Right lobe of liver (tissue), 6 donors: ENCODE results near the gene ATP11B. TPM values are rescaled to one million over a fixed set of nuclear protein-coding genes. Genes with fewer than 3 reads are reported as not detected.

ENCODE experiments used
- ATAC-seq, 4 donors: fragments of 200-7000 bp; cut with Tn5 transposase; one replicate each; pipeline ENCODE4 v1.9.1; 2020; ENCODE audit warnings: mild to moderate bottlenecking in 4 of 4, moderate library complexity in 4 of 4
- DNase-seq, 3 donors: peaks; one replicate each; pipeline ENCODE4 v3.0.0-alpha.2; 2020
- H3K27ac ChIP-seq, 3 donors: fragments of 200-600 bp; one replicate each; pipeline ENCODE4 v1.8.0; 2022
- H3K27me3 ChIP-seq, 2 donors: fragments of 200-600 bp; one replicate each; pipeline ENCODE4 v1.8.0; 2022
- H3K36me3 ChIP-seq, 4 donors: fragments of 200-600 bp; sonication (generic) in 1 of 4; one replicate each; pipeline versions ENCODE4 v1.5.1 to v1.8.0; 2017 to 2022; ENCODE audit warnings: control low read depth in 1 of 4
- H3K4me1 ChIP-seq, 4 donors: fragments of 200-600 bp; sonication (generic) in 1 of 4; one replicate each; pipeline versions ENCODE4 v1.5.1 to v1.8.0; 2017 to 2022; ENCODE audit warnings: control low read depth in 1 of 4
- H3K4me3 ChIP-seq, 3 donors: fragments of 200-600 bp; one replicate each; pipeline ENCODE4 v1.8.0; 2022
- H3K9me3 ChIP-seq, 4 donors: fragments of 200-600 bp; sonication (generic) in 1 of 4; one replicate each; pipeline versions ENCODE4 v1.5.1 to v1.8.0; 2017 to 2022; ENCODE audit warnings: control low read depth in 1 of 4
- CTCF ChIP-seq, 4 donors: fragments of 200-600 bp in 3 of 4; fragments of 450-650 bp in 1 of 4; IDR thresholded peaks; one replicate each; pipeline versions ENCODE4 v1.5.1 to v1.8.0; 2016 to 2022; ENCODE audit warnings: antibody characterized with exemption in 4 of 4, mild to moderate bottlenecking in 2 of 4
- POLR2A ChIP-seq: fragments of 450-650 bp; IDR thresholded peaks from one replicate; pipeline ENCODE4 v1.6.1; 2017; ENCODE audit warnings: antibody characterized with exemption, mild to moderate bottlenecking
- WGBS: methylation state at CpG from one replicate; pipeline ENCODE4 v1.1.6; 2018; ENCODE audit warnings: low coverage, low lambda C conversion rate; ENCODE audit not compliant: insufficient coverage; ENCODE audit errors: missing lambda C conversion rate; 5-methylcytosine and 5-hydroxymethylcytosine counted together
- intact Hi-C, 2 donors: fragments of 100-400 bp; cut with DNase I; formaldehyde crosslinking; loops; one replicate each; pipeline versions ENCODE4 v1.11.2 to v1.14.1; 2022
- total RNA-seq, 6 experiments: library from RNA; depleted of rRNA in 2 of 6; stranded (reverse); fragments of >200 nt in 2 of 6; fragmentation: NEBNext Ultra II Directional in 3 of 6; extraction: Animal tissue kit (Norgen Biotek cat#: 25700) in 3 of 6; gene quantifications; one replicate each; pipeline versions ENCODE4 v1.1.0 to v1.2.4, GENCODE V29; 2016 to 2023
- donor health status: DM: no; HTN: yes; CAD: no.
- donor health status: DM: no; HTN: no; CAD: no.
- donor health status: DM: no; HTN: no; CAD: no.
- donor health status: DM: no; HTN: yes; CAD: no.
- donor health status: DM: no; HTN: yes; CAD: no.

ATP11B gene
- total RNA-seq, 6 experiments from 2014 or later, result 25.1 to 36.3 (median 27.8) TPM

GRCh38 chr3:182769673-182770072 lies 23.6 kb upstream of the ATP11B start:
- Histone ChIP-seq H3K27ac (no peak overlapping the region), H3K36me3 (no peaks in the 10 kb centered on the region), H3K4me1 (peaks cover 0 to 6% (median 0%) of the 10 kb centered on the region in 4 donors), H3K9me3 (no peaks in the 10 kb centered on the region), H3K4me3 (no peak overlapping the region), H3K27me3 (no peaks in the 10 kb centered on the region)
- WGBS, result no CpG with 5 or more reads among the region's 2 CpGs
- ATAC-seq, result peak in 2 of 4 donors; percentile 33 to 57
- intact Hi-C loops, result no loop called here
- TF ChIP-seq POLR2A, result no peak
- DNase-seq, result no peak

GRCh38 chr3:182782149-182782548 lies 11.2 kb upstream of the ATP11B start:
- Histone ChIP-seq H3K9me3 (no peaks in the 10 kb centered on the region), H3K36me3 (no peaks in the 10 kb centered on the region), H3K27ac (no peak overlapping the region), H3K4me3 (no peak overlapping the region), H3K4me1 (no peaks in the 10 kb centered on the region), H3K27me3 (no peaks in the 10 kb centered on the region)
- intact Hi-C loops, result no loop called here
- WGBS, result 64% methylated on average over 1 of the region's 1 CpG
- ATAC-seq (no peak), DNase-seq (no peak)
- TF ChIP-seq CTCF (IDR thresholded peaks at IDR 0.05) (no peak), POLR2A (no peak)

- H3K4me3 ChIP-seq, result no peak overlapping the region
- TF ChIP-seq CTCF (IDR thresholded peaks at IDR 0.05), result no peak
- TF ChIP-seq POLR2A, result no peak
- no peaks in the 10 kb centered on the region for H3K27me3 ChIP-seq
- 100% methylated on average over 1 of the region's 1 CpG for WGBS
- ATAC-seq, result no peak
- DNase-seq, result no peak
- intact Hi-C loops, result no loop called here
- H3K36me3 ChIP-seq, result no peaks in the 10 kb centered on the region
- H3K4me1 ChIP-seq, result no peaks in the 10 kb centered on the region
- no peaks in the 10 kb centered on the region for H3K9me3 ChIP-seq
- H3K27ac ChIP-seq, result no peak overlapping the region
These were observed 10.2 kb upstream of the ATP11B start for GRCh38 chr3:182783106-182783505.

- H3K9me3 ChIP-seq, result no peaks in the 10 kb centered on the region
- WGBS, result 29% methylated on average over 1 of the region's 1 CpG
These were observed 8.8 kb upstream of the ATP11B start for GRCh38 chr3:182784542-182784941.

GRCh38 chr3:182785142-182785541 lies 8.2 kb upstream of the ATP11B start:
- Histone ChIP-seq H3K27ac (no peak overlapping the region), H3K27me3 (no peaks in the 10 kb centered on the region), H3K4me3 (no peak overlapping the region), H3K9me3 (no peaks in the 10 kb centered on the region), H3K36me3 (no peaks in the 10 kb centered on the region), H3K4me1 (no peaks in the 10 kb centered on the region)
- intact Hi-C loops, result no loop called here
- DNase-seq (no peak), ATAC-seq (no peak)
- no peak for TF ChIP-seq CTCF (IDR thresholded peaks at IDR 0.05)
- TF ChIP-seq POLR2A, result no peak
- 83% methylated on average over 3 of the region's 3 CpGs for WGBS

More at GRCh38 chr3:182784542-182784941, 8.8 kb upstream of the ATP11B start:
- Histone ChIP-seq H3K27me3 (no peaks in the 10 kb centered on the region), H3K4me3 (no peak overlapping the region), H3K4me1 (no peaks in the 10 kb centered on the region), H3K36me3 (no peaks in the 10 kb centered on the region), H3K27ac (no peak overlapping the region)
- no peak for TF ChIP-seq CTCF (IDR thresholded peaks at IDR 0.05)
- no peak for TF ChIP-seq POLR2A
- DNase-seq (no peak), ATAC-seq (no peak)
- intact Hi-C loops, result no loop called here
